GM20000 (cell line): Measurements from ENCODE around the gene SRRM4.
"Not testable (repeated sequence)": the region's sequence is repeated elsewhere in the genome, so short reads cannot be mapped to it uniquely, and the experiment has no call there.

Source experiments
- DNase-seq: peaks from one replicate; pipeline ENCODE4 v3.0.0; 2012; ENCODE audit warnings: low spot score
- TF ChIP-seq, protein P1 (sequence below): IDR thresholded peaks from 2 replicates; pipeline ENCODE4 v1.5.1; 2012; ENCODE audit warnings: mild to moderate bottlenecking, control low read depth; ENCODE audit errors: extremely low read depth, missing control alignments

SRRM4 gene

DNA sequence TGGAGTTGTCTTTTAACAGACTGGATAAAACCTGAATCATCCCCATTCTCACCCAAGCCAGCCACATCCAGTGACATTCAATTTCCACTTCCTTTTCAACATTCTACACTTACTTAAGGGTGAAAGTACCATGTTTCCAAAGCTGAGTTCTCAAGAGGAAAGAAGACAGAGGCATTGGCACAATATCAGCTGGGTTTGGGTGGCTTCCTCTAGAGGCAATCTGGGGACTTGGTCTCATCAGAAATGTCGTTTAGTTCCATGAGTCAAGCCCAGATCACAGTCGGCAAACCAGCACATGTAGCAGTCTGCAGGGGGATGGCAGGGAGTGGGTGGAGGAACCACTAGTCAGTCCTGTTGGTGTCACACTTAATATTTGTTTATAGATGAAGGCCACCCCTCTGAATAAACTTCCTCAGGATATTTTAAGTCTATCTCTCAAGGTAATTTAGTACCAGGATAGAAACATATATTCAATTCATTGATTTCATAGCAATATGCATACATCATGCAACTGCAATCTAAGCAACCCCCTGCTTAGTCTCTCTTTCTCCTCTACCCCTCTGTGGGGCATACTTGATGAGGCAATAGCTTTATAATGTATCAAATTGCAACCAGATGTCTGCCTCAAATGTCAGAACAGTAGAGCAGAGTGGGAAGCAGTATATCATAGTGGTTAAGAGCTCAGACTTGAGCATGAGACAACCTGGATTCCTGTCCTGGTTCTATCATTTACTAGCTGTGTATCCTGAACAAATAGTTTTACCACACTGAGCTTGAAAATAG lies 3.0 kb downstream of the SRRM4 start:
- TF ChIP-seq, protein P1, sequence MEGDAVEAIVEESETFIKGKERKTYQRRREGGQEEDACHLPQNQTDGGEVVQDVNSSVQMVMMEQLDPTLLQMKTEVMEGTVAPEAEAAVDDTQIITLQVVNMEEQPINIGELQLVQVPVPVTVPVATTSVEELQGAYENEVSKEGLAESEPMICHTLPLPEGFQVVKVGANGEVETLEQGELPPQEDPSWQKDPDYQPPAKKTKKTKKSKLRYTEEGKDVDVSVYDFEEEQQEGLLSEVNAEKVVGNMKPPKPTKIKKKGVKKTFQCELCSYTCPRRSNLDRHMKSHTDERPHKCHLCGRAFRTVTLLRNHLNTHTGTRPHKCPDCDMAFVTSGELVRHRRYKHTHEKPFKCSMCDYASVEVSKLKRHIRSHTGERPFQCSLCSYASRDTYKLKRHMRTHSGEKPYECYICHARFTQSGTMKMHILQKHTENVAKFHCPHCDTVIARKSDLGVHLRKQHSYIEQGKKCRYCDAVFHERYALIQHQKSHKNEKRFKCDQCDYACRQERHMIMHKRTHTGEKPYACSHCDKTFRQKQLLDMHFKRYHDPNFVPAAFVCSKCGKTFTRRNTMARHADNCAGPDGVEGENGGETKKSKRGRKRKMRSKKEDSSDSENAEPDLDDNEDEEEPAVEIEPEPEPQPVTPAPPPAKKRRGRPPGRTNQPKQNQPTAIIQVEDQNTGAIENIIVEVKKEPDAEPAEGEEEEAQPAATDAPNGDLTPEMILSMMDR, result no peak
- no peak for DNase-seq

DNA sequence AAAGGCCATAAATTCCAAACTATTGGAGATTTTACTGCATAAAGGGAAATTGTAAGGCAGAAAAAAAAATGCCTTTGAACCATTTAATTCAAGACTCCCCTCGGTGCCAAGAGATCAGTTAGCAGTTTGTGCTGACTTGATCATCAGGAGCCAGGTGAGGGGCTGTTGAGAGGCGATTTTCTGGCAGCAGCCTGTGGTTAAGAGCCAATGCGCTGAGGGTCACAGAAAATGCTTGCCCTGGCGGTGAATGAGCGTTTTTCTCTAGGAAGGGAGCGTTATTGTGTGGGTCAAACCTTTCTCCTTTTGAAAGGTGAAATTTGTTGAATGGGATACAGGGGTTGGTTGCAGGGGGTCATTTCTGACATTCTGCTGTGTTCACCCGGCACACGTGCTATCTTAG lies 4.7 kb downstream of the SRRM4 start:
- TF ChIP-seq, protein P1, result no peak
- no peak for DNase-seq

DNA sequence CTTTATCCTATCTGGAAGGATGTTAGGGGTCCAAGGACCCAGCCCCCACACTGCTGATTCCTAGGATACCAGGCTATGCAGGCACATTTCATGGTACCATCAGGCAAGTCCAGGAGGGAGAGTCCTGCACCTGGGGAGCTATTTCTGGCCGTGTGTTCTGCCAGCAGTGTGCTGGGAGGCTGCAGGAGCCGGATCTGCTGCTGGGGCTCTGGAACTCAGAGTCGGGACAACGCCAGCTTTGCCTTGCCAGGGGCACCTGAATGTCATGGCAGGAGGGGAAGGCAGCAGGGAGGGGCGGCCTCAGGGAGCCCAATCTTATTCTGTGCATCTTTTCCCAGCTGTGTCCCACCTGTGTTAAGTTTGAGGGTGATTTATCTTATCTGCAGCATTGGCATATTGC lies 17.8 kb downstream of the SRRM4 start:
- TF ChIP-seq, protein P1, result no peak
- DNase-seq, result no peak

DNA sequence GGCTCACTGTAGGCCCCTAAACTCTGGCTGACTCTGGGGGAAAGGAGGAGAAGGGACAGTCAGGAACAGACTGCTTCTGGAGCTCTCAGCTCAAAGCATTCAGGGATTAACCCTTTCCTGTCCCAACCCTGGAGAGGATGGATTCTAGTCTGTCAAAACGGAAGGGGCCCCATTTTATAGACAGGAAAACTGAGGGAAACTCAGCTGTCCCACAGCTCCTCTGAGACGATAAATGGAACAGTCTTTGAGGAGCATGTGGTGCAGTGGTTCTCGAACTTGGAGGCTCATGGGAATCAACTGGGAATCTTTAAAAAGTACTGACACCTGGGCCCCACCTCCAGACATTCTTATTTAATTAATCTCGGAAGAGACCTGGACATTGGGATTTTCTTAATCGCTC lies 23.7 kb downstream of the SRRM4 start:
- DNase-seq, result no peak
- TF ChIP-seq, protein P1, result no peak

DNA sequence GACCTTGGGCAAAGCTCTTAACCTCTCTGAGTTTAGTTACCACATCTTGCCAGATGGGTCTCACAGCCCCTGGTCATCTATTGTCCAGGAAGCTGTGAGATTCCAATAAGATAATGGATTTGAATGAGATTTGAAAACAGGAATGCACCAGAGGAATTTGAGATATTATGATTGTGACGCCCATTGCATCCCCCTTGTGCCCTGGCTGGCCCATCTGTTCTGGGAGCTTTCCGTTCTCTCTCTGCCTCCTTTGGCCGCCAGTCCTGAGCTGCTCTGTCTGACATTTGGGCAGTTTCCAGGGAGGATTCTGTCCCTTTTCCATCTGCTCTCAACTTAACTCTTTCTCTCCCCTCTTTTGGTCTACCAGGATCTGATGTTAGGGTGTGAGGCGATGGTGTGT lies 24.6 kb downstream of the SRRM4 start:
- TF ChIP-seq, protein P1, result no peak
- DNase-seq, result no peak

DNA sequence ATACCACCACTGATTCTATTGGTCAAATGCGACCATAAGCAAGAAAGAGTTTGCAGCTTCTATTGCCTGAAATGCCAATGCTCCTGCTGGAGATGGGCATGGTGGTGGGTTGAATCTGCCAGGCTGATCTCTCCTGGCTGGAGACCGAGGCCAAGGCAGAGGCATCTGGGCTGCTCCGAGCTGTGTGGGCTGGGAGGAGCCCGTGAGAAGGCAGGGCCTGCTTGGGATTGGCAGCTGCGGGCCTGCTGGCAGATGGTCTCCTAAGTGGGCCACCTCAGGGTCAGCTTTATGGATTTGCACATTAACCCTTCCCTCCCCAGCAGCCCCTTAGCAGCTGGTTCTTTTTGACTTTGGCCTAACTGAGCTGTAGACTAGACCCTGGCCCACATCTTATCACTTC lies 25.4 kb downstream of the SRRM4 start:
- no peak for DNase-seq

DNA sequence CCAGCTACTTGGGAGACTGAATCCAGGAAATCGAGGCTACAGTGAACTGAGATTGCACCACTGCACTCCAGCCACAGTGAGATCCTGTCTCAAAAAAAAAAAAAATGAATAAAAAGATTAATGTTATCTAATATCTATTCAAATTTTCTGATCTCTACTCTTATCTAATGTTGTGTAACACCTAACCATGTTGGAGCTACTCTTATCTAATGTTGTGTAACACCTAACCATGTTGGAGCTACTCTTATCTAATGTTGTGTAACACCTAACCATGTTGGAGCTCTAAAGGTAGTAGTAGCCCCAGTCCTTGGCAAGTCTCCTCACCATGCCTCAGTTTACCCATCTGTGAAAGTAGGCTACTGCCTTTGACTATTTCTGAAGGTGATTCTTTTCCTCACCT lies 26.9 kb downstream of the SRRM4 start:
- DNase-seq, result not testable (repeated sequence)

More for the DNA sequence above, 25.4 kb downstream of the SRRM4 start:
- TF ChIP-seq, protein P1, result no peak

DNA sequence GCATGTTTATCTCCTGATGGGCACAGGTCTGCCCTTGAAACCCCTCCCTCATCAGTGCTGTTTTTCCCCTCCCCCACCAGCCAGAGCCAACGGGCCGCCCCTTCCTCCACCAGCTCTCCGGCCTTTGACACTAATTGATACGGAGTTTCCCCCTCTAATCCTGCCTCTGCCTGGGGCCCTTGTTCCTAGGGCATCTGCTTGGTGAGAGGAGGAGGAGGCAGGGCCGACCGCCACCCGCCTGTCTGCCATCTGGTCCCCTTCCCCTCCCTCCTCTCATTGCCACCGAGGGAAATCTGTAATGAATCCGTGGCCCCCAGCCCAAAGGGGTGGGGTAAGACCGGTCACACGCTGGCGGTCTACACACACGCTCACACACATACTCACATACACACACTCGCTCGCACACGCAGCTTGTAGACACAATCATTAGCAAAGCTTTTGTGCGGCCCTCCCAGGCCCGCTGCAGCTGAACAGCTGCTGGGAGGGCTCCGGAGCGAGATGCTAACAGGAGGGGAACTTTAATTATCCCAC lies 27.4 kb downstream of the SRRM4 start:
- DNase-seq, result no peak
- TF ChIP-seq, protein P1, result no peak
